RWPE2 (cell line): ENCODE results near the gene ZNF84.

ENCODE experiments used
- ATAC-seq: fragments of 200-7000 bp; cut with Tn5 transposase; 3 replicates; pipeline ENCODE4 v1.9.1; 2021; ENCODE audit warnings: low read depth
- DNase-seq: peaks from one replicate; pipeline ENCODE4 v3.0.0-alpha.2; 2020; ENCODE audit warnings: low spot score
- H3K27ac ChIP-seq: fragments of 450-650 bp; 2 replicates; pipeline ENCODE4 v1.5.1; 2017; ENCODE audit warnings: mild to moderate bottlenecking; ENCODE audit not compliant: poor library complexity, severe bottlenecking
- H3K27me3 ChIP-seq: fragments of 250-450 bp; sonication (Bioruptor Pico); 2 replicates; pipeline ENCODE4 v1.5.1; 2021; ENCODE audit warnings: mild to moderate bottlenecking, moderate library complexity; ENCODE audit not compliant: insufficient read depth, poor library complexity, severe bottlenecking
- H3K36me3 ChIP-seq: fragments of 250-450 bp; sonication (Bioruptor Pico); 2 replicates; pipeline ENCODE4 v1.5.1; 2020; ENCODE audit warnings: low read depth, mild to moderate bottlenecking, moderate library complexity
- H3K4me1 ChIP-seq: fragments of 250-450 bp; sonication (Bioruptor Pico); 2 replicates; pipeline ENCODE4 v1.5.1; 2021; ENCODE audit warnings: mild to moderate bottlenecking, moderate library complexity; ENCODE audit not compliant: insufficient read depth, poor library complexity, severe bottlenecking
- H3K4me3 ChIP-seq: fragments of 250-450 bp; sonication (Bioruptor Pico); 2 replicates; pipeline ENCODE4 v1.5.1; 2021; ENCODE audit warnings: mild to moderate bottlenecking, moderate library complexity; ENCODE audit not compliant: severe bottlenecking
- H3K9me3 ChIP-seq: fragments of 250-450 bp; sonication (Bioruptor Pico); 2 replicates; pipeline ENCODE4 v1.5.1; 2021; ENCODE audit warnings: mild to moderate bottlenecking, moderate library complexity; ENCODE audit not compliant: severe bottlenecking
- TF ChIP-seq, protein P1 (sequence below): fragments of 450-650 bp; IDR thresholded peaks from one replicate; pipeline ENCODE4 v1.5.1; 2017; ENCODE audit warnings: mild to moderate bottlenecking, moderate library complexity; ENCODE audit not compliant: poor library complexity, severe bottlenecking

The ZNF84 gene

DNA sequence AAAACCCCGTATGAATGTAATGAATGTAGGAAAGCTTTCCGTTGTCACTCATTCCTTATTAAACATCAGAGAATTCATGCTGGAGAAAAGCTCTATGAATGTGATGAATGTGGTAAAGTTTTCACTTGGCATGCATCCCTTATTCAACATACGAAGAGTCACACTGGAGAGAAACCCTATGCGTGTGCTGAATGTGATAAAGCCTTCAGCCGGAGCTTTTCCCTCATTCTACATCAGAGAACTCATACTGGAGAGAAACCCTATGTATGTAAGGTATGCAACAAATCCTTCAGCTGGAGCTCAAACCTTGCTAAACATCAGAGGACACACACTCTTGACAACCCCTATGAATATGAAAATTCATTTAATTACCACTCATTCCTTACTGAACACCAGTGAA is 68.9 kb downstream of the ZNF84 start:
- Histone ChIP-seq H3K27ac (no peak overlapping the region), H3K4me1 (no peaks in the 10 kb centered on the region), H3K4me3 (no peak overlapping the region), H3K9me3 (peaks cover 73% of the 10 kb centered on the region), H3K27me3 (no peaks in the 10 kb centered on the region), H3K36me3 (peaks cover 67% of the 10 kb centered on the region)
- TF ChIP-seq, protein P1, sequence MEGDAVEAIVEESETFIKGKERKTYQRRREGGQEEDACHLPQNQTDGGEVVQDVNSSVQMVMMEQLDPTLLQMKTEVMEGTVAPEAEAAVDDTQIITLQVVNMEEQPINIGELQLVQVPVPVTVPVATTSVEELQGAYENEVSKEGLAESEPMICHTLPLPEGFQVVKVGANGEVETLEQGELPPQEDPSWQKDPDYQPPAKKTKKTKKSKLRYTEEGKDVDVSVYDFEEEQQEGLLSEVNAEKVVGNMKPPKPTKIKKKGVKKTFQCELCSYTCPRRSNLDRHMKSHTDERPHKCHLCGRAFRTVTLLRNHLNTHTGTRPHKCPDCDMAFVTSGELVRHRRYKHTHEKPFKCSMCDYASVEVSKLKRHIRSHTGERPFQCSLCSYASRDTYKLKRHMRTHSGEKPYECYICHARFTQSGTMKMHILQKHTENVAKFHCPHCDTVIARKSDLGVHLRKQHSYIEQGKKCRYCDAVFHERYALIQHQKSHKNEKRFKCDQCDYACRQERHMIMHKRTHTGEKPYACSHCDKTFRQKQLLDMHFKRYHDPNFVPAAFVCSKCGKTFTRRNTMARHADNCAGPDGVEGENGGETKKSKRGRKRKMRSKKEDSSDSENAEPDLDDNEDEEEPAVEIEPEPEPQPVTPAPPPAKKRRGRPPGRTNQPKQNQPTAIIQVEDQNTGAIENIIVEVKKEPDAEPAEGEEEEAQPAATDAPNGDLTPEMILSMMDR = no peak
- no peak for ATAC-seq
- no peak for DNase-seq

DNA sequence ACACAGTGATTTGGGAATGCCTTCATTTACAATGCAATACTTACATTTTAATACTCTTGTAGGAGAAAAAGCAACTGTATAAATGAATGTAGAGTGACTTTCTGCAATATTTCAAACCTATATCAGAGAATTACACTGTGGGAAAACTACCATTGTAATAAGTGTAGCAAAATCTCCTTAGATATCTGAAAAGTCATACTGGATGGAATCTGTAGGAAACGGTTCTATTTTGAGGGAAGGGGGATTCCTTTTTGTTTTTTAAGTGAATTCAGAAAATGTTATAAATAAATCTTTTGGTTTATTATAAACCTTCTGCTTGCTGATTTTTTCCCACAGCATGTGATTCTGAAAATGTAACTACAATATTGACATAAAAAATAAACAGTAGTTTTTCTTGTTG is 69.8 kb downstream of the ZNF84 start:
- H3K4me3 ChIP-seq = no peak overlapping the region
- no peak for DNase-seq
- ATAC-seq = no peak
- H3K27ac ChIP-seq = no peak overlapping the region
- H3K9me3 ChIP-seq = peaks cover 69% of the 10 kb centered on the region
- H3K4me1 ChIP-seq = no peaks in the 10 kb centered on the region
- H3K36me3 ChIP-seq = peaks cover 59% of the 10 kb centered on the region
- TF ChIP-seq, protein P1 = no peak
- H3K27me3 ChIP-seq = no peaks in the 10 kb centered on the region

DNA sequence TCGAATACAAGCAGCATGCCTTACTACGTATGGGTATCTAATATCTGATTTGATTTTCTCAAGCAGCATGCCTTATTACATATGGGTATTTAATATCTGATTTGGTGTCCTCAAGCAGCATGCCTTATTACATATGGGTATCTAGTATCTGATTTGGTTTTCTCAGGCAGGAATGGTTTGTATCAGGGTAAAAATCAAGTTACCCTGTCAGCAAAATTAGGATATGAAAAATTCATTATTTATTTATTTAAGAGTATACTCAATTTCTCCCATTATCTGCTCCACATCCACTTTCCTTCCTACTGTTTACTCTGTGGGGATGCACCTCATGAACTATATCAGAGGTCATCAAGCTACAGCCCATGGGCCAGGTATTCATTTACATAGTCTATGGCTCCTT is 70.8 kb downstream of the ZNF84 start:
- Histone ChIP-seq H3K9me3 (peaks cover 64% of the 10 kb centered on the region), H3K27ac (no peak overlapping the region), H3K4me1 (no peaks in the 10 kb centered on the region), H3K4me3 (no peak overlapping the region), H3K36me3 (peaks cover 57% of the 10 kb centered on the region), H3K27me3 (no peaks in the 10 kb centered on the region)
- ATAC-seq (no peak), DNase-seq (no peak)
- TF ChIP-seq, protein P1 = no peak
